ENCODE measurements around the gene HMCN2.

- TF ChIP-seq, protein P1, sequence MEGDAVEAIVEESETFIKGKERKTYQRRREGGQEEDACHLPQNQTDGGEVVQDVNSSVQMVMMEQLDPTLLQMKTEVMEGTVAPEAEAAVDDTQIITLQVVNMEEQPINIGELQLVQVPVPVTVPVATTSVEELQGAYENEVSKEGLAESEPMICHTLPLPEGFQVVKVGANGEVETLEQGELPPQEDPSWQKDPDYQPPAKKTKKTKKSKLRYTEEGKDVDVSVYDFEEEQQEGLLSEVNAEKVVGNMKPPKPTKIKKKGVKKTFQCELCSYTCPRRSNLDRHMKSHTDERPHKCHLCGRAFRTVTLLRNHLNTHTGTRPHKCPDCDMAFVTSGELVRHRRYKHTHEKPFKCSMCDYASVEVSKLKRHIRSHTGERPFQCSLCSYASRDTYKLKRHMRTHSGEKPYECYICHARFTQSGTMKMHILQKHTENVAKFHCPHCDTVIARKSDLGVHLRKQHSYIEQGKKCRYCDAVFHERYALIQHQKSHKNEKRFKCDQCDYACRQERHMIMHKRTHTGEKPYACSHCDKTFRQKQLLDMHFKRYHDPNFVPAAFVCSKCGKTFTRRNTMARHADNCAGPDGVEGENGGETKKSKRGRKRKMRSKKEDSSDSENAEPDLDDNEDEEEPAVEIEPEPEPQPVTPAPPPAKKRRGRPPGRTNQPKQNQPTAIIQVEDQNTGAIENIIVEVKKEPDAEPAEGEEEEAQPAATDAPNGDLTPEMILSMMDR (IDR thresholded peaks at IDR 0.05; ENCODE audit: poor library complexity), result no peak
- no peak for TF ChIP-seq EZH2 (IDR thresholded peaks at IDR 0.05; ENCODE audit: borderline replicate concordance)
Measured at GRCh38 chr9:130462685-130463540, 197.4 kb downstream of the HMCN2 start.

Measured in hepatocyte (in vitro differentiated cells).